Embryonic facial prominence (tissue), 1 donor: ENCODE data around the gene FKBP15.
"Not testable (repeated sequence)": the region's sequence is repeated elsewhere in the genome, so short reads cannot be mapped to it uniquely, and the experiment has no call there.

ENCODE experiments used
- DNase-seq: peaks from one replicate; pipeline ENCODE4 v3.0.0-alpha.2; 2016; ENCODE audit errors: extremely low spot score

Gene FKBP15

GRCh38 chr9:113179839-113180238 is 41.2 kb downstream of the FKBP15 start:
- DNase-seq, result no peak

GRCh38 chr9:113178087-113178486 is 43.0 kb downstream of the FKBP15 start:
- no peak for DNase-seq

GRCh38 chr9:113177251-113177650 is 43.8 kb downstream of the FKBP15 start:
- no peak for DNase-seq

GRCh38 chr9:113176803-113177202 is 44.3 kb downstream of the FKBP15 start:
- DNase-seq, result no peak

GRCh38 chr9:113173341-113173740 is 47.7 kb downstream of the FKBP15 start:
- DNase-seq, result no peak

GRCh38 chr9:113168809-113169208 is 52.3 kb downstream of the FKBP15 start:
- no peak for DNase-seq

- no peak for DNase-seq
These were observed 55.0 kb downstream of the FKBP15 start for GRCh38 chr9:113166039-113166438.

GRCh38 chr9:113164536-113165300 is 56.4 kb downstream of the FKBP15 start:
- no peak for DNase-seq

- DNase-seq, result no peak
These were observed 58.1 kb downstream of the FKBP15 start for GRCh38 chr9:113163001-113163400.

GRCh38 chr9:113160571-113160970 is 60.5 kb downstream of the FKBP15 start:
- DNase-seq, result no peak

GRCh38 chr9:113158446-113158845 is 62.6 kb downstream of the FKBP15 start:
- no peak for DNase-seq

GRCh38 chr9:113156880-113157279 is 64.2 kb downstream of the FKBP15 start:
- no peak for DNase-seq

- DNase-seq, result no peak
These were observed 65.0 kb downstream of the FKBP15 start for GRCh38 chr9:113155911-113156588.

GRCh38 chr9:113154946-113155345 is 66.1 kb downstream of the FKBP15 start:
- no peak for DNase-seq

GRCh38 chr9:113154471-113154870 is 66.6 kb downstream of the FKBP15 start:
- no peak for DNase-seq

- DNase-seq, result no peak
These were observed 67.5 kb downstream of the FKBP15 start for GRCh38 chr9:113153599-113153998.

- DNase-seq, result no peak
These were observed 68.4 kb downstream of the FKBP15 start for GRCh38 chr9:113152699-113153098.

- no peak for DNase-seq
These were observed 69.1 kb downstream of the FKBP15 start for GRCh38 chr9:113151696-113152630.

GRCh38 chr9:113150670-113151611 is 70.1 kb downstream of the FKBP15 start, which contains the start of gene SLC31A2:
SLC31A2 (plus strand) TSS chr9:113151007; CDS start chr9:113151075, 68 bp downstream.
- DNase-seq, result peak; percentile 27

GRCh38 chr9:113149561-113149960 is 71.5 kb downstream of the FKBP15 start:
- not testable (repeated sequence) for DNase-seq
